ENCODE measurements around the gene SHD.
"Not testable (repeated sequence)": the region's sequence is repeated elsewhere in the genome, so short reads cannot be mapped to it uniquely, and the experiment has no call there.

The SHD gene, protein sequence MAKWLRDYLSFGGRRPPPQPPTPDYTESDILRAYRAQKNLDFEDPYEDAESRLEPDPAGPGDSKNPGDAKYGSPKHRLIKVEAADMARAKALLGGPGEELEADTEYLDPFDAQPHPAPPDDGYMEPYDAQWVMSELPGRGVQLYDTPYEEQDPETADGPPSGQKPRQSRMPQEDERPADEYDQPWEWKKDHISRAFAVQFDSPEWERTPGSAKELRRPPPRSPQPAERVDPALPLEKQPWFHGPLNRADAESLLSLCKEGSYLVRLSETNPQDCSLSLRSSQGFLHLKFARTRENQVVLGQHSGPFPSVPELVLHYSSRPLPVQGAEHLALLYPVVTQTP

DNA sequence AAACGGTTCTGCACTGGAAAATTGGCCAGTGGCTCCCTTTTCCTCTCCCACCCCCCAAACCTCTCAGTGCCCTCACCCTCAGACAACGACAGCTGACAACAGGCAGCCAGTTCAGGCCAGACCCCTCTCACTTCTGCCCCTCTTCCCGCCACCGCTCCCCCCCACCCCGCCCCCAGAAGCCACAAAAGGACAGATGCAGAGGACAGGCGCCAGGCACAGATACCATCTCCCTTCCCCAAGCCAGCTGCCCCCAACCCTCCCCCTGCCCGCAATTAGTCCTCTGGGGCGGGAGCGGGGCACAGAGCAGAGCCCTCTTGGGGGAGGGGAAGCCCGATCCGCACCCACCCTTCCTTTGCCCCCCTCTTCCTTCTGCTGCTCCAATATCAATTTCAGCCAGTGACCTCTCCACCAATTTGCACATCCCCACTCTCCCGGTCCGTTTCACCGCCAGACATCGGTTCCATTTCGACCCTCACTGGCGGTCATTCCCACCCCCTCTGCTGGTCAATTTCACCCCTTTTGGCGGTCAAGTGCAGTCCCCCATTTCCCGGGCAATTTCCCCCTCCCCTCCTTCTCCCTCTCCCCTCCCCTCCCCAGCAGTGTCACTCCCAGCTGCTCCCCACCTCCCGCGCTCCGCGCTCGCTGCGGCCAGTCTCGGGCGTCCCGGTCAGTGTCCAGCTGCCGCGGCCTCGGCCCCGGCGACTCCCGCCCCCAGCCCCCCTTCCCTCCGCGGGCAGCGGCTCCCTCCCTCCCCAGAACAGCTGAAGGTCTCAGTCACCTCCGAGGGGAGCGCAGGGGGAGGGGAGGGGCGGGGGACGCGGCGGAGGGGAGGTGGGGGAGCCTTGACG is at the start of gene SHD:
SHD (plus strand) TSS at position 848 of the 848 bp plus-strand sequence. CDS start 798 bp downstream, outside the sequence.
- DNase-seq (ENCODE audit: low read depth in 2 of 2) = no peak

DNA sequence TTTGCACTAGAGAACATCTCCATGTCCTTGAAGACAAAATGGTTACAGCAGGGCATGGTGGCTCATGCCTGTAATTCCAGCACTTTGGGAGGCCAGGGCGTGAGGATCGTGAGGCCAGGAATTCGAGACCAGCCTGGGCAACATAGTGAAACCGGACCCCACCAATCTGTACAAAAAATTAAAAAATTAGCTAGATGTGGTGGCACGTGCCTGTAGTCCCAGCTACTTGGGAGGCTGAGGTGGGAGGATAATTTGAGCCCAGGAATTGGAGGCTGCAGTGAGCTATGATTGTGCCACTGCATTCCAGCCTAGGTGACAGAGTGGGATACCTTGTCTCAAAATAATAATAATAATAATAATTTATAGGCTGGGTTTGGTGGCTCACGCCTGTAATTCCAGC is 48.8 kb upstream of the SHD start:
- not testable (repeated sequence) for DNase-seq (ENCODE audit: low read depth in 2 of 2)

DNA sequence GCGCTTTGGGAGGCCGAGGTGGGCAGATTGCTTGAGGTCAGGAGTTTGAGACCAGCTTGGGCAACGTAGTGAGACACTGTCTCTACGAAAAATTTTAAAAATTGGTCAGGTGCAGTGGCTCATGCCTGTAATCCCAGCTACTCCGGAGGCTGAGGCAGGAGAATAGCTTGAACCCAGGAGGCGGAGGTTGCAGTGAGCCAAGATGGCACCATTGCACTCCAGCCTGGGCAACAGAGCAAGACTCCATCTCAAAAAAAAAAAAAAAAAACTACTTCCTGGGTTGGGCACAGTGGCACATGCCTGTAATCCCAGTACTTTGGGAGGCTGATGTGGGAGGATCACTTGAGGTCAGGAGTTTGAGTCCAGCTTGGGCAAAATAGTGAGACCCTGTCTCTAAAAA is 47.5 kb upstream of the SHD start:
- not testable (repeated sequence) for DNase-seq (ENCODE audit: low read depth in 2 of 2)

DNA sequence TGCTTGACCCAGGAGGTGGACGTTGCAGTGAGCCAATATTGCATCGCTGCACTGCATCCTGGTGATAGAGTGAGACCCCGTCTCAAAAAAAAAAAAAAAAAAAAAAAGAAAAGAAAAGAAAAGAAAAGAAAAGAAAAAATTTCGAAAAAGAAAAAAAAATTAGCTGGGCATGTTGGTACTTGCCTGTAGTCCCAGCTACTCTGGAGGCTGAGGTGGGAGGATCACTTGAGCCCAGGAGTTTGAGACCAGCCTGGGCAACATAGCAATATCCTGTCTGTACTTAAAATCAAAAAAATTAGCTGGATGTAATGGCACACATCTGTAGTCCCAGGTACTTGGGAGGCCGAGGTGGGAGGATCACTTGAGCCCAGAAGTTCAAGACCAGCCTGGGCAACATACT is 46.9 kb upstream of the SHD start:
- not testable (repeated sequence) for DNase-seq (ENCODE audit: low read depth in 2 of 2)

DNA sequence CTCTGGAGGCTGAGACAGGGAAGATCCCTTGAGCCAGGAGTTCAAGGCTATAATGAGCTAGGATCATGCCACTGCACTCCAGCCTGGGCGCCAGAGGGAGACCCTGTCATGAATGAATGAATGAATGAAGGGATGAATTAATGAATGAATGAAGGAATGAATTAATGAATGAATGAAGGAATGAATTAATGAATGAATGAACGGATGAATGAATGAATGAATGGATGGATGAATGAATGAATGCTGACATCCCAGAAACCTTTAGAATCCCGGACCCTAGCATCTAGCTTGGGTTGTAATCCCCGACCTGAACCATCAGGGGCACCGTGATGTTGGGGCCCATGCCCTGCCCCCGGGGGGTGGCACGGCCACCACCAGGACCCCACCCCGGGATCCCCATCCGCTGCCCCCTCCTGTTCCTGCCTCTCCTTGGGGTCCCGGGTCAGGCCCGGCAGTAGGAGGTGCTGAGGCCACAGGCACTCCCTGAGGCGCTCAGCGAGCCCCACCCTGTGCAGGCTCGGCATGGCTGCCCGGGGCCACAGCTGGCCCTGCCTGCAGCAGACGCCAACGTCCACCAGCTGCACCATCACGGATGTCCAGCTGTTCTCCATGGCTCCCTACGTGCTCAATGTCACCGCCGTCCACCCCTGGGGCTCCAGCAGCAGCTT is 46.3 kb upstream of the SHD start:
- no peak for DNase-seq (ENCODE audit: low read depth in 2 of 2)

DNA sequence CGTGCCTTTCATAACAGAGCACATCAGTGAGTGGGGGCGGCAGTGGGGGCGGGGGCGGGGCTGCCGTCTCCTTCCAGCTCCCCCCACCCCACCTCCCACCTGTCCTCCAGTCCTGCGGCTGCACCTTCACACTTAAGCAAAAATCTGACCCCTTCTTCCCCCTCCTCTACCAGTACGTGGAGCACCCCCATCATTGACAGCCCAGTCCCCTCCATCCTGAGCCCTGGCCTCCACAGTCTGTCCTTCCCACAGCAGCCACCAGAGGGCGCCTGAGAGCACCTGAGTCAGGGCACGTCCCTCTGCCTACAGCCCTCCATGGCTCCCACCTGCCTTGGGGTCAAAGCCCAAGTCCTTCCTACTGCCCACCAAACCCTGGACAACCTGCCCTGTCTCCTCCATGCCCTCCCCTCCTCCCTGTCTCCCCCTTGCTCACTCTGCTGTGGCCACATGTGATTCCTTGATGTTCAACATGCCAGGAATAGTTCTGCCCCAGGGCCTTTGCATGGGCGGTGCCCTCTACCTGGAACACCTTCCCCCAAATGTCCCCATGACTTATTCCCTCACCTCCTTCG is 45.7 kb upstream of the SHD start:
- DNase-seq (ENCODE audit: low read depth in 2 of 2) = peak; percentile 25 to 49

DNA sequence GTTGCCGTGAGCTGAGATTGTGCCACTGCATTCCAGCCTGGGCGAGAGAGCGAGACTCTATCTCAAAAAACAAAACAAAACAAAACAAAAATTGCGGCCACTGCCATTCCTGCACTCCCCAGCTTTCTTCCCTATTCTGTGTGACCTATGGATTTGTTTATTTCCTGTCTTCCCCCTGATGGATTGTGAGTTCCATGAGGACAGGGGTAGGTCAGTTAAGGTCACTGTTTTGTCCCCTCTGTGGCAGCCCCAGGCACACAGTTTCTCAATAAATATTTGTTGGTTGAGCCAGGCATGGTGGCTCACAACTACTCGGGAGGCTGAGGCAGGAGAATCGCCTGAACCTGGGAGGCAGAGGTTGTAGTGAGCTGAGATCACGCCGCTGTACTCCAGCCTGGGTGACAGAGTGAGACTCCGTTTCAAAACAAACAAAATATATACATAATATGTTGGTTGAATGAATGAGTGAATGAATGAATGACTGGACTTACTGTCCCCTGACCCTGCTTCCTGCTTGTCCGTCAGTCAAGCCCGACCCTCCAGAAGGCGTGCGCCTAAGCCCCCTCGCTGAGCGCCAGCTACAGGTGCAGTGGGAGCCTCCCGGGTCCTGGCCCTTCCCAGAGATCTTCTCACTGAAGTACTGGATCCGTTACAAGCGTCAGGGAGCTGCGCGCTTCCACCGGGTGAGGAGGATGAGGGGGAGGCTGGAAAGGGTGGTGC is 44.8 kb upstream of the SHD start:
- no peak for DNase-seq (ENCODE audit: low read depth in 2 of 2)

DNA sequence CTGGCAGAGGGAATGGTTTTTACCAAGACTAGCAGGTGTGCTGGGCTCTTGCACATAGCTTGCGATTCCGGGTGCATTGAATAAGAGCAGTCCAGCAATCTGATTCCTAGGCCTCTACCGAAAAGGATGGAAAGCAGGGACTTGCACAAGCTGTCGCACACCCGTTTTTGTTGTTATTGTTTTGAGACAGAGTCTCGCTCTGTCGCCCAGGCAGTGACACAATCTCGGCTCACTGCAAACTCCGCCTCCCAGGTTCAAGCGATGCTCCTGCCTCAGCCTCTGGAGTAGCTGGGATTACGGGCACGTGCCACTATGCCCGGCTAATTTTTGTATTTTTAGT is 44.2 kb upstream of the SHD start:
- no peak for DNase-seq (ENCODE audit: low read depth in 2 of 2)

DNA sequence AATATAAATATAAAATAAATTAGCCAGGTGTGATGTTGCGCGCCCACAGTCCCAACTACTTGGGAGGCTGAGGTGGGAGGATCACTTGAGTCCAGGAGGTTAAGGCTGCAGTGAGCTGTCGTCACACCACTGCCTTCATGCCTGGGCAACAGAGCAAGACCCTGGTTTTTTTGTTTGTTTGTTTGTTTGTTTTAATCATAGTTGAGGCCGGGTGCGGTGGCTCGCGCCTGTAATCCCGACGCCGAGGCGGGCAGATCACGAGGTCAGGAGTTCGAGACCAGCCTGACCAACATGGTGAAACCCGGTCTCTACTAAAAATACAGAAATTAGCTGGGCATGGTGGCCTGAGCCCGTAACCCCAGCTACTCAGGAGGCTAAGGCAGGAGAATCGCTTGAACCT is 41.6 kb upstream of the SHD start:
- not testable (repeated sequence) for DNase-seq (ENCODE audit: low read depth in 2 of 2)

DNA sequence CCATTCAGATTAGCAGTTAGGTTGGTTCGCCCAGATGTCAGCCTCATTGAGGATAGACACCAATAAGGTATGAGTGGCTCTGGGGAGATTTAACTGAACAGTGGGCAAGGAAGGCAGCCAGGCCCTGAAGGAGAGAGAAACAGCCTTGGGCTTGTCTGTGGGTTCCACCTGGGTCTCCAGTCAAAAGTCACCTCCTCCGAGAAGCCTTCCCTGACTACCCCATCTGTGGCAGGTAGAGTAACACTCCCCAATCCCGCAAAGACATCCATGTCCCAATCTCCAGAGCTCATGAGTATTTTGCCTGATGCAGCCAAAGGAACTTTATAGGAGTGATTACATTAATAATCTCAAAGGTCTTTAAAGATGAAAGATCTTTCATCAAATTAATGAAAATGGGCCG is 40.2 kb upstream of the SHD start:
- DNase-seq (ENCODE audit: low read depth in 2 of 2) = no peak

DNA sequence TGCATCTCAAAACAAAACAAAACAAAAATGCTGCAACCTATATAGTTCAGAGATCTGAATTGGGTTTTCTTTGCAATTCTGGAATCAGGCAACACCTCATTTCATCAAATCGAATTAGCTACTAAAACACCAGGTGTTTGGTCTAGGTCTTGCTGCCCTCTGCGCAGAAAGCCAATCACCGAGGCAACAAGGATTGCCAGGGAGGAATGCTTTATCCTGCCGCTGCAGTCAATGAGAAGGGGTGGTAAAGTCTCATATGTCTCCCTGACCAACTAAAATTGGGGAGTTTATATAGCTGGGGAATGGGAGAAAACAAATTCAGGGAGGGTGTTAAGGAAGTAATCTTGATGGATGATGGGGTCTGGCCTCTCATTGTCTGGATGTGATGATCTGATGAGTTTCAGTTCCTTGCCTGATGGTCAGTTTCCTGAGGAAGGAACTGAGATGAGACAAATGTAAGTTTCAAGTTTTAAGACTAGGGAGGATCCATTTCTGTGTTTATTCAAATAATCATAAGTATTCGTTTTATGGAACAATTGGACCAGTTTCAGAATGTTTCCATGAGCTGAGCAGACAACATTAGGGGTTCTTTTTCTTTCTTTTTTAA is 37.1 kb upstream of the SHD start:
- no peak for DNase-seq (ENCODE audit: low read depth in 2 of 2)

DNA sequence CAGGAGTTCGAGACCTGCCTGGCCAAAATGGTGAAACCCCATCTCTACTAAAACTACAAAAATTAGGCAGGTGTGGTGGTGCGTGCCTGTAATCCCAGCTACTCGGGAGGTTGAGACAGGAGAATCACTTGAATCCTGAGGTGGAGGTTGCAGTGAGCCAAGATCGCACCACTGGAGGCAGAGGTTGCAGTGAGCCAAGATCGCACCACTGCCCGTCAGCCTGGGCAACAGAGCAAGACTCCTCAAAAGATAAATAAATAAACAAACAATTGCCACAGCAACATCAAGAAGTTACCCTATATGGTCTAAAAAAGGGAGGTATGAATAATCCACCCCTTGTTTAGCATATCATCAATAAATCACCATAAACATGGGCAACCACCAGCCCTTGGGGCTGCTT is 33.1 kb upstream of the SHD start:
- DNase-seq (ENCODE audit: low read depth in 2 of 2) = not testable (repeated sequence)

DNA sequence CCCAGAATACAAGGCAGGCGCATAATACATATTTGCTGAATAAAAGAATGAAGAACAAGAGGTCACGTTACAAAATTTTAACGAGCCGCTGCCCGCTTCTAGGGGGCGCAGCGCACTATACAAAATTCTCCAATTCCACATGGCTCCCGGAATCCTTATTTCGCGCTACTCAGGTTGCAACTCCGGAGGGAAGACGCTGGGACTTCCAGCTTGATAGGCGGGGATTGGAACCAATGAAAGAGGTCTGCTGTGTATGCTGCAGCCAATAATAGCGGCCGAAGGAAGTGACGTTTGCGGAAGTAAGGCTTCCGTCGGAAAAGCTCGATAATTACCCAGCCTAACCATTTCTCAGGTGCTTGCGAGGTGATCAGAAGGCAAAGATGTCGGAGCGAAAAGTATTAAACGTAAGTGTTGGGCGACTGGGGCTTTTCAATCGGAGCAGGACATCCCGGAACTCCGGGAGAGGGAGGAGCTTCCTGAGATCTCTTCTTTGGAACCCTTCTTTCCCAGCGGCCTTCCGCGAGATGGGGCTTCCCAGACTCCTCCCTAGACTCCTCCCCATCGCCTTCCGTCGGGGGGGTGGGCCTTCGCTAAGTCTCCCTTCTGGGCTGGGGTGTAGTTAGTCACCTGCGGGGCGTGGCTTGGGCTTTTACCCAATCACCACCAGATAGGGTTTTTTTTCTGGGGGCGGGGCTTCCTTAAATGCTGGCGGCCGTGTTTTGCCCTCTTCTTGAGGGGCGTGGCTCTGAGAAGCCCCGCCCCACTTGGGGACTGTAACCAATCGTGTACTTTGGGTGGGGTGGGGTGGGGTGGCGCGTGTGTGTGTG is 32.1 kb upstream of the SHD start, which contains the start of gene YJU2:
YJU2 (plus strand) TSS at position 314 of the 827 bp plus-strand sequence; CDS start at position 381, 67 bp downstream.
- peak; percentile 90 to 96 for DNase-seq (ENCODE audit: low read depth in 2 of 2)

DNA sequence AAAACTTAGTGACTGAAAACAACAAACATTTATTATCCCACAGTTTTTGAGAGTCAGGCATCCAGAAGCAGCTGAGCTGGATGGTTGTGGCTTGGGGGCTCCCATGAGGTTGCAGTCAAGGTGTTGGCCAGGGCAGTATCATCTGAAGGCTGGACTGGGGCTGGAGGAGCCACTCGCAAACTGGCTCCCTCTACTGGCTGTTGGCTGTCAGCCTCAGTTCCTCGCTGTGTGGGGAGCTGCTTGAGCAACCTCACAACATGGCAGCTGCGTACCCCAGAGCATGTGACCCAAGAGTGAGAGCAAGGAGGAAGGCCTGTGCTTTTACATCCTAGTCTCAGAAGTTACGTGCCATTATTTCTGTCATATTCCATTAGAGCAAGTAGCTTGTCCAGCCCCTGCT is 22.5 kb upstream of the SHD start:
- DNase-seq (ENCODE audit: low read depth in 2 of 2) = no peak

DNA sequence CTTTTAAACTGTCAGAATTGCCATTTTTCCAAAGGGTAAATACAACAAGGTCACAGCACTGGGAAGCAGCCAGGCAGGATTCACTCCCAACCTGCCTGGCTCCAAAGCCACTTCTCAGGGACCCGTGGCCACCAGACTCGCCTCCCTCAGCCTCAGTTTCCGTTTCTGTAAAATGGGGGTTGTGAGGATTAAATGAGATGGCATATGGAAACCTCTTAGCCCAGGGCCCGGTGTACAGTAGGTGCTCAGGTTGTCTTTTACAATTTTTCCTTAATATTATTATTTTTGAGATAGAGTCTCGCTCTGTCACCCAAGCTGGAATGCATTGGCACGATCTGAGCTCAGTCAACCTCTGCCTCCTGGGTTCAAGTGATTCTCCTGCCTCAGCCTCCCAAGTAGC is 22.0 kb upstream of the SHD start:
- DNase-seq (ENCODE audit: low read depth in 2 of 2) = no peak

DNA sequence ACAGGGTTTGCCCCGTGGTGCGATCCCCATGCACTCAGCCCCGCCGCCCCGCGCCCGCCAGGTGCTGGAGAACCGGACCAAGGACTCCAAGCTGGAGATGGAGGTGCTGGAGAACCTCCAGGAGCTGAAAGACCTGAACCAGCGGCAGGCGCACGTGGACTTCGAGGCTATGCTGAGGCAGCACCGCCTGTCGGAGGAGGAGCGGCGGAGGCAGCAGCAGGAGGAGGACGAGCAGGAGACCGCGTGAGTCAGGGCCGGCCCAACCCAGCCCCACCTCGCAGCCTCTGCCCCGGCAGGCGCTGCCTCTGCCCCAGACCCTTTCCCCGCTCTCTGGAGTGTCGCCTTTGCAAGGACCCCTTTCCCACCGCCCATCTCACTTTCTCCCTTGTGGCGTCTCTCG is 20.9 kb upstream of the SHD start:
- DNase-seq (ENCODE audit: low read depth in 2 of 2) = no peak

DNA sequence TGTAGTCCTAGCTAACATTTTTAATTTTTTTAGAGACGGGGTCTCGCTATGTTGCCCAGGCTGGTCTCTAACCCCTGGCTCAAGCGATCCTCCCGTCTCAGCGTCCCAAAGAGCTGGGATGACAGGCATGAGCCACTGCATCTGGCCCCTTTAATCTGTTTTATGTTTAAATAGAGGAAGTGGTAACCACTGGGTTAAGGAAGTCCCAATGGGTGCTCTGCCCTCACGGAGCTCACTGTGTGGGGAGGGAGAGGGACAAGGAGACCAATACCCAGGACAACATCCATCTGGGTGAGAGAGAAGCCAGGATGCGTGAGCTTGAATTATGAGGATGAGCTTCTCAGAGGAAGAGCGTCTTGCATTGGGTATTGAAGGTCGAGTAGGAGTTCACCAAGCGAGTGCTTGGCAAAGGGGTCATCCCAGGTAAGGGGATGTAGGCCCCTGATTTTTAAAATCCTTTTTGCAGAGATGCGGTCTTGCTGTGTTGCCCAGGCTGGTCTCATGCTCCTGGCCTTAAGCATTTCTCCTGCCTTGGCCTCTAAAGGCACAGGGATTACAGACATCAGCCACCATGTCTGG is 18.4 kb upstream of the SHD start:
- DNase-seq (ENCODE audit: low read depth in 2 of 2) = no peak

DNA sequence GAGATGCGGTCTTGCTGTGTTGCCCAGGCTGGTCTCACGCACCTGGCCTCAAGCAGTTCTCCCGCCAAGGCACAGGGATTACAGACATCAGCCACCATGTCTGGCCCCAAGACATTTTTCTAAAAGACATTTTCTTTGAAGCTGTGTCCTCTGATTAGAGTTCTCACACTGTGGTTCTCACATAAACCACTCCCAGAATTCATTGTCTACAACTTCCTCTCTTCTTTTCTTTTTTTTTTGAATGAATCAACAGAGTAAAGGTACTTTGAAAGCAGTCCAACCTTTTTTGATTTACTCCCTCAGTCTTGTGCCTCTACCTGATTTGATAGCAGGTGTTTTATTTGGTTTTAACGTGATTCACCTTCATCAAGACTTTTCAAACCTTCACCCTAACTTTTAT is 14.3 kb upstream of the SHD start:
- DNase-seq (ENCODE audit: low read depth in 2 of 2) = no peak

DNA sequence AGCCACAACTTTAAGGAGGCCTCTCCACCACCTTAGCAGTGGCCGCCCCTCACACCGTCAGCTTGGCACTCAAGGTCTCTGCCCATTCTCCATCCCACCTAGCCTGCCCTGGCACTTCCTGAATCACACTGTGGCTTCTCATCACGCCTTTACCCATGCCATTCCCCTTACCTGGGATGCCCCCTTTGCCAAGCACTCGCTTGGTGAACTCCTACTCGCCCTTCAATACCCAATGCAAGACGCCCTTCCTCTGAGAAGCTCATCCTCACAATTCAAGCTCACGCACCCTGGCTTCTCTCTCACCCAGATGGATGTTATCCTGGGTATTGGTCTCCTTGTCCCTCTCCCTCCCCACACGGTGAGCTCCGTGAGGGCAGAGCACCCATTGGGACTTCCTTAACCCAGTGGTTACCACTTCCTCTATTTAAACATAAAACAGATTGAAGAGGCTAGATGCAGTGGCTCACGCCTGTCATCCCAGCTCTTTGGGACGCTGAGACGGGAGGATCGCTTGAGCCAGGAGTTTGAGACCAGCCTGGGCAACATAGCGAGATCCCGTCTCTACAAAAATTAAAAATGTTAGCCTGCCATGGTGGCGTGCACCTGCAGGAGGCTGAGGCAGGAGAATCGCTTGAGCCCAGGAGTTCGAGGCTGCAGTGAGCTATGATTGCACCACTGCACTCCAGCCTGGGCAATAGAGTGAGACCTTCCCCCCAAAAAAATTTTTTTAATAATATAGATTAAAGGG is 12.6 kb upstream of the SHD start:
- DNase-seq (ENCODE audit: low read depth in 2 of 2) = no peak
